ENCODE measurements around the gene LCLAT1.
"Not testable (repeated sequence)": the region's sequence is repeated elsewhere in the genome, so short reads cannot be mapped to it uniquely, and the experiment has no call there.

The LCLAT1 gene

GRCh38 chr2:30456106-30456505, 9.1 kb downstream of the LCLAT1 start:
- DNase-seq: no peak

DNA sequence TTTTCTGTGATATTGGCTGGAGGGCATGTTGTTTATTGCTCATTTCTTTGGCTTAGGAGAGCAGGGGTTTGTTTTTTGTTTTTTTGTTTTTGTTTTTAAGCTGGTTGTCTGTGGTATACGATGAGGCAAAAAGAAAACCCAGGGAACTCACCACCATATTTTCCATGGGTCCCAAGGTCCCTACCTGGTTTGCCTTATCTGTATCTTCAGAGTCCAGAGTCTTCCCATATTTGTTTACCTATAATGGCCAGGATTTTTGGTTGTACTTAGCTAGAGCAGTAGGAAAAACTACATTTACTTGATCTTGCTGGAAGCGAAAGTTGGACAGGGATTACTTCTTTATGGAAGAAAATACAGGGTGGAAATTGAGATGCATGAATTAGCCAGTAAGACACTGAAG, 9.5 kb downstream of the LCLAT1 start:
- DNase-seq: no peak

DNA sequence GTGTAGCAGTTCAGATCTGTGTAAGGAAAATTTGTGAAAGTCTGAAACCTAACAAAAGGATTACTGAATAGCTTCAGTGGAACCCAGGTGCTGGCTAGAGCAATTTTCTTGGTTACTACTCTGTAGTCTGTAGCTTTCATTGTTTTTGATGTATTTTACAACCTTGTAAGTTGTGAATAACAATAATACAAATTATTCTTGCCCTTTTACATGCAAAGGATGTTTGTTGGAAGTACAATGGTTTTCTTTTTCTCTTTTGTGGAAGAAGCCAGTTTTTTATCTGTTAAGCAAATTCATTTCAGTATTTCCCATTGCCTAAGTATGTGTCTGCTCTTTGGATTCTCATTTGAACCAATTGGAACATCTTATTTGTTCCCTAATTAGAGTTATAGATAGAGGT, 10.2 kb downstream of the LCLAT1 start:
- no peak for DNase-seq

- DNase-seq: no peak
Measured at GRCh38 chr2:30459140-30459539, 12.1 kb downstream of the LCLAT1 start.

GRCh38 chr2:30462131-30462857, 15.2 kb downstream of the LCLAT1 start:
- DNase-seq: no peak

GRCh38 chr2:30463535-30463934, 16.5 kb downstream of the LCLAT1 start:
- no peak for DNase-seq

GRCh38 chr2:30464544-30465170, 17.6 kb downstream of the LCLAT1 start:
- DNase-seq: no peak

DNA sequence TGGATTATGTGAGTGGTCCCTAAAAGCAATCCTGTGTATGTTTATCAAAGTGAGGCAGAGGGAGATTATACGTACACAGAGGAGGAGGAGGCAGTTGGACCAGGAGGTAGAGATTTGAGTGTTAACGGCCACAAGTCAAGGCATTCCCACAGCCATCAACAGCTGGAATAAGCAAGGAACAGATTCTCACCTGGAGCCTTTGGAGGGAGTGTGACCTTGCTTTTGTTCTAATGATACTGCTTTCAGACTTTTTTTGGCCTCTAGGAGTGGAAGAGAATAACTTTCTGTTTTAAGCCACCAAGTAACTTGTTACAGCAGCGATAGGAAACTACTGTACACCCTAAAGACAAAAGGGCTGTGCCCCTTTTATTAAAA, 18.1 kb downstream of the LCLAT1 start:
- no peak for DNase-seq

DNA sequence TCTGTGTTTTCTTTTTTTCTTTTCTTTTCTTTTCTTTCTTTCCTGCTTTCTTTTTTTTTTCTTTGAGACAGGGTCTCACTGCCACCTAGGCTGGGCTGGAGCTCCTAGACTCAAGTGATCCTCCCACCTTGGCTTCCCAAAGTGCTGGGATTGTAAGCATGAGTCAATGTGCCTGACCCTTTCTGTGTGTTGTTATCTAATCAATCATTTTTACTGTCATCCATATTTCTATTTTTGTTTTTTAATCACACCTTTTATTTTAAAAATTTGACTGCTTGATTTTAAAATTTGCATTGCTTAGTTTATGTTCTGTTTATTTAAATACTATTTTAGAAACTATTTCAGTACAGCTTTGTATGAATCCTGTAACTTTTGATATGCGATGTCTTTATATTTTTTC, 19.2 kb downstream of the LCLAT1 start:
- no peak for DNase-seq

DNA sequence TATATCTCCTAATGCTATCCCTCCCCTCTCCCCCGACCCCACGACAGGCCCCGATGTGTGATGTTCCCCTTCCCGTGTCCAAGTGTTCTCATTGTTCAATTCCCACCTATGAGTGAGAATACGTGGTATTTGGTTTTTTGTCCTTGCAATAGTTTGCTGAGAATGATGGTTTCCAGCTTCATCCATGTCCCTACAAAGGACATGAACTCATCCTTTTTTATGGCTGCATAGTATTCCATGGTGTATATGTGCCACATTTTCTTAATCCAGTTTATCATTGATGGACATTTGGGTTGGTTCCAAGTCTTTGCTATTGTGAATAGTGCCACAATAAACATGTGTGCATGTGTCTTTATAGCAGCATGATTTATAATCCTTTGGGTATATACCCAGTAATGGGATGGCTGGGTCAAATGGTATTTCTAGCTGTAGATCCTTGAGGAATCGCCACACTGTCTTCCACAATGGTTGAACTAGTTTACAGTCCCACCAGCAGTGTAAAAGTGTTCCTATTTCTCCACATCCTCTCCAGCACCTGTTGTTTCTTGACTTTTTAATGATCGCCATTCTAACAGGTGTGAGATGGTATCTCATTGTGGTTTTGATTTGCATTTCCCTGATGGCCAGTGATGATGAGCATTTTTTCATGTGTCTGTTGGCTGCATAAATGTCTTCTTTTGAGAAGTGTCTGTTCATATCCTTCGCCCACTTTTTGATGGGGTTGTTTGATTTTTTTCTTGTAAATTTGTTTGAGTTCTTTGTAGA, 20.2 kb downstream of the LCLAT1 start:
- not testable (repeated sequence) for DNase-seq

GRCh38 chr2:30470426-30470825, 23.4 kb downstream of the LCLAT1 start:
- no peak for DNase-seq

DNA sequence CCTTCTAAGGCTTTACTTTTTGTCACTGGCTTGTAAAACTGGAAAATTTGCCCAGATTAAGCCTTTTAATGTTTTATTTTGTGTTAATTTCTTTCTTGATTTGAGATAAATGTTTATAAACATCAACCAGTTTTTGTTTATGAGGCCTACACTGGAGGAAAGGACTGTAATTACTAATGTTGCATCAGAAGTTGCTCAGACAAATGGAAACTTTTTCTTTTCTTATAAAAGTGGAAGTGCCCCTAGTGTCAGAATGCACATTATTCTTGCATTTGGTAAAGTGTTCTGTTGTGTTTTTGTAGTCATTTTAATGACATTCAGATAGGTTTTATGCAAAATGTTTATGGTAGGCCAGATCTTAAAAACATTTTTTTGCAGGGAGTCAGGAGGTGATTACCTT, 25.3 kb downstream of the LCLAT1 start:
- no peak for DNase-seq

GRCh38 chr2:30475542-30475941, 28.5 kb downstream of the LCLAT1 start:
- no peak for DNase-seq

- no peak for DNase-seq
Measured at GRCh38 chr2:30476636-30477035, 29.6 kb downstream of the LCLAT1 start.

- DNase-seq: no peak
Measured at GRCh38 chr2:30480703-30481322, 33.8 kb downstream of the LCLAT1 start.

DNA sequence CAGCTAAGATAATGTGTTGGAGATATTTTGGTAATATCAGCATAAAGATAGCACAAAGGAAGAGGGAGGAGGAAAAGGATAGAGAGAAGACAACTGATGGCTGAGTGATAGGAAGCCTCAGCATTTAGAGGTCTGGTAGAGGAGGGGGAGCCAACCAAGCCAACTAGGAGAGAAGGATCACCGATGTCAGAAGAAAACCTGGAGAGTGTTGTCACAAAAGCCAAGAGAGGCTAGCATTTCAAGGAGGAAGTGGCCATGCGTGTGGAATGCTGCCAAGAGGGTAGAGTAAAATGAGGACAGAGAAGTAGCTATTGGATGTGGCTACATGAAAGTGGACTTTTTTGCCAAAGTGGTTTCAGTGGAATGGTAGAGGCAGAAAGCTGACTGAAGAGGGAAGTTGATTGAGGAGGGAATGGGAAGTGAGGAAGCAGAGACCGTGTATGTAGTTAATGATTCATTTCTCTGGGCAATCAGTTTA, 34.3 kb downstream of the LCLAT1 start:
- no peak for DNase-seq

GRCh38 chr2:30482011-30482410, 35.0 kb downstream of the LCLAT1 start:
- DNase-seq: no peak

DNA sequence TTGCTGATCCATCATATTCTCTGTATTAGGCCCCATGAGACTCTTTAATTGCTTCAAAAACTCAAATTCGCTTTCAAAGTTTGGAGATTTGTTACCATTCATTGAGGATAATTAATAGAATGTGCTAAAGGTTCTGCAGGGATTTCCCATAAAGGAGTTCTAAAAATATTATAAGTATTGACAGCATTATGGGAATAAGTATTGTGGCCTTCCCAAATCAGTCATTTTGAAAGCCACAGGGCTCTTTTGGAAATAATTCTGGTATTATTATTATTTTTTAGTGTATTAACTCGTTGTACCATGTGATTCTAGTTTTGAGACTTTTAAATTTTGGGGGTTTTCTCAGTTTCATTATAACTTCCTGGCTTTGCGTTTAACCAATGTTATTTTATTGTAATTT, 37.1 kb downstream of the LCLAT1 start:
- DNase-seq: no peak

DNA sequence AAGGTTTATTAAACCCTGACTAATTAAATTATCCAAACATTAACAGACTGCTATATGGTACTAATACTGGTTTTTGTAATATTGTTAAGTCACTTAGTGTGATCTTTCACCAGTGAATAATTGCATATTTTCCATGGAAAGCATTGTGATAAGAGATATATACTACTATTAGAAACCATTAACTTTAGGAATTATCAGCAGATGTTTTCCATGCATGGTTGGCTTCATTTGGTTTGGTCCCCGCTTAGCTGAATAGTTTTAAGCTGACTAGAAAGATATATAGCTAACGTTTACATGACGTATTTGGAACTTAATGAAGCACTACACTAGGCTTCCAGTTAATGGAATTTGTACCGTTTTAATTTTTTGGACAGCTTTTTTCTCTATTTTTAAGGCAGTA, 37.9 kb downstream of the LCLAT1 start:
- no peak for DNase-seq

GRCh38 chr2:30486655-30487054, 39.6 kb downstream of the LCLAT1 start:
- DNase-seq: no peak

DNA sequence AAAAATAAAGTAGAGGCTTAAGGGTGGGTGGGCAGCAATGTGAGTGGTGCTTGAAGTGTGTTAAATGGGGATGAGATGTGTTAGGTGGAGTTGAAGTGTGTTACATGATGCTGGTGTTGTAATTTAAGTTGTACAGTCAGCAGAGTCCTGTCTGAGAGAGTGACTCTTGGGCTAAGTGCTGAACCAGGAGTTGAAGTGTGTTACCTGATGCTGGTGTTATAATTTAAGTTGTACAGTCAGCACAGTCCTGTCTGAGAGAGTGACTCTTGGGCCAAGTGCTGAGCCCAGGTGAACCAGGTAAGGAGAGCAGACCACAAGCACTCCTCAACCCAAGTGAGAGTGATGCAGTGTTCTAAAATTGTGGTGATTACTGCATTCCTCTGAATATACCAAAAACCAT, 40.6 kb downstream of the LCLAT1 start:
- no peak for DNase-seq

DNA sequence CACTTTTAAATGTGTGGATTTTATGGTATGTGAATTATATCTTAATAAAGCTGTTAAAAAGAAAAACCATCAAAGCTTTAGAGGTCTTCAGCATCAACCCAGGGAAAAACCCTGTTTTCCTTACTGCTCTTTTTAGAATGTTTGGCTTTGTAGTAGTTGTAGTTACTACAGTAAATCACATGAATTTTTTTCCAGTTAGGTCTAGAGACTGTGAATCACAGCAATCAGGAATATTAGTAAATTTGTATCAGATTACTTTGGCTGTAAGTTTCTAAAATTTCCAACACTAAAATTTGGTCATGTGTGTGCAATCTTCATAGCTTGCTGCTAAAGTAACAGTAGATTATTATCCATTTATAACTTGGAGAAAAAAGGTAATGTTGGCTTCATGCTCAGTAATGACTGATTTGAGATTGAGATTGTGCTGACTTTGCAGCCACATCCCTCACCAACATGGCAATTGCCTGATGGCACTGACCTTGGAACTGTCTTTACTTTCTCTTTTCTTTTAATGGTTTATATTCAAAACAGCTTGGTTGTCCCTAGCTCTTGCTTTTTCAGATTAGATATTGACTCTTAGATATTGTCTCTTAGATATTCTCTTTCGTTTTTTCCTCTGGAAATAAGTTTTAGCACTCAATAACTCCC, 41.1 kb downstream of the LCLAT1 start:
- DNase-seq: no peak

GRCh38 chr2:30491225-30491624, 44.2 kb downstream of the LCLAT1 start:
- DNase-seq: no peak
